NB4 (cell line): ENCODE results near the gene PDGFA.
"Not testable (repeated sequence)": the region's sequence is repeated elsewhere in the genome, so short reads cannot be mapped to it uniquely, and the experiment has no call there.

Source experiments
- DNase-seq: peaks from one replicate; pipeline ENCODE4 v3.0.0; 2010; ENCODE audit warnings: low read depth
- H3K4me3 ChIP-seq: one replicate; pipeline ENCODE4 v1.5.1; 2011; ENCODE audit warnings: mild to moderate bottlenecking, low read depth, low read length, moderate library complexity
- CTCF ChIP-seq: IDR thresholded peaks from one replicate; pipeline ENCODE4 v1.5.1; 2012; ENCODE audit warnings: low read depth, low read length
- MAX ChIP-seq: IDR thresholded peaks from 2 replicates; pipeline ENCODE4 v1.6.1; 2011; ENCODE audit warnings: low read depth, low read length
- MYC ChIP-seq: IDR thresholded peaks from 2 replicates; pipeline ENCODE4 v1.6.1; 2011; ENCODE audit warnings: low read depth, low read length
- POLR2A ChIP-seq: IDR thresholded peaks from 2 replicates; pipeline ENCODE4 v1.6.1; 2011; ENCODE audit warnings: mild to moderate bottlenecking; ENCODE audit not compliant: insufficient read length; ENCODE audit errors: extremely low read depth

The PDGFA gene

GRCh38 chr7:552868-553635 is 33.4 kb upstream of the PDGFA start:
- DNase-seq = no peak
- H3K4me3 ChIP-seq = no peak overlapping the region
- TF ChIP-seq POLR2A (no peak), MYC (no peak), CTCF (no peak), MAX (no peak)

- not testable (repeated sequence) for H3K4me3 ChIP-seq, DNase-seq
These were observed 32.7 kb upstream of the PDGFA start for GRCh38 chr7:552151-552867.

GRCh38 chr7:551615-551970 is 31.9 kb upstream of the PDGFA start:
- DNase-seq, H3K4me3 ChIP-seq: not testable (repeated sequence)

GRCh38 chr7:550881-551614 is 31.4 kb upstream of the PDGFA start:
- H3K4me3 ChIP-seq = no peak overlapping the region
- DNase-seq = no peak
- TF ChIP-seq POLR2A = no peak
- TF ChIP-seq MYC = no peak
- TF ChIP-seq CTCF = no peak
- no peak for TF ChIP-seq MAX

- H3K4me3 ChIP-seq = no peak overlapping the region
- TF ChIP-seq POLR2A (no peak), CTCF (no peak), MYC (no peak), MAX (no peak)
- DNase-seq = no peak
These were observed 30.4 kb upstream of the PDGFA start for GRCh38 chr7:549891-550625.

- no peak for TF ChIP-seq CTCF
- no peak for TF ChIP-seq POLR2A
- TF ChIP-seq MYC = no peak
- TF ChIP-seq MAX = no peak
These were observed 29.6 kb upstream of the PDGFA start for GRCh38 chr7:549066-549890.

More at GRCh38 chr7:549066-549890, 29.6 kb upstream of the PDGFA start:
- no peak overlapping the region for H3K4me3 ChIP-seq
- DNase-seq = no peak
